UCSD-AML1 (cell line): ENCODE data around the gene CD99L2.
A peak's percentile ranks its signal among the peaks of the same experiment; 100 is the strongest.
"Not testable (repeated sequence)": the region's sequence is repeated elsewhere in the genome, so short reads cannot be mapped to it uniquely, and the experiment has no call there.

Source experiments
- DNase-seq: peaks from one replicate; lab custom pipeline; 2025; ENCODE audit not compliant: unreplicated experiment; lab: John Stamatoyannopoulos, UW

The CD99L2 gene

GRCh38 chrX:150897421-150898320 lies 797 bp downstream of the CD99L2 start:
- DNase-seq: peak; percentile 22

- DNase-seq: no peak
These were observed 1.8 kb downstream of the CD99L2 start for GRCh38 chrX:150896632-150897031.

- no peak for DNase-seq
These were observed 4.5 kb downstream of the CD99L2 start for GRCh38 chrX:150893936-150894335.

- no peak for DNase-seq
These were observed 9.3 kb downstream of the CD99L2 start for GRCh38 chrX:150889131-150889530.

- DNase-seq: no peak
These were observed 10.5 kb downstream of the CD99L2 start for GRCh38 chrX:150887906-150888465.

- DNase-seq: not testable (repeated sequence)
These were observed 11.2 kb downstream of the CD99L2 start for GRCh38 chrX:150887268-150887667.

- DNase-seq: no peak
These were observed 12.1 kb downstream of the CD99L2 start for GRCh38 chrX:150886381-150886780.

GRCh38 chrX:150880808-150881165 lies 17.7 kb downstream of the CD99L2 start:
- DNase-seq: no peak

GRCh38 chrX:150879855-150880807 lies 18.3 kb downstream of the CD99L2 start:
- DNase-seq: no peak

GRCh38 chrX:150875621-150876020 lies 22.8 kb downstream of the CD99L2 start:
- not testable (repeated sequence) for DNase-seq

GRCh38 chrX:150874448-150874847 lies 24.0 kb downstream of the CD99L2 start:
- no peak for DNase-seq

GRCh38 chrX:150873616-150874015 lies 24.9 kb downstream of the CD99L2 start:
- DNase-seq: no peak

- no peak for DNase-seq
These were observed 25.6 kb downstream of the CD99L2 start for GRCh38 chrX:150872773-150873336.

GRCh38 chrX:150871341-150871811 lies 27.1 kb downstream of the CD99L2 start:
- DNase-seq: no peak

- DNase-seq: no peak
These were observed 27.8 kb downstream of the CD99L2 start for GRCh38 chrX:150870487-150871340.

GRCh38 chrX:150870029-150870428 lies 28.4 kb downstream of the CD99L2 start:
- no peak for DNase-seq

- no peak for DNase-seq
These were observed 29.0 kb downstream of the CD99L2 start for GRCh38 chrX:150869450-150869849.

GRCh38 chrX:150868625-150869024 lies 29.8 kb downstream of the CD99L2 start:
- no peak for DNase-seq

GRCh38 chrX:150864127-150864526 lies 34.3 kb downstream of the CD99L2 start:
- DNase-seq: no peak

GRCh38 chrX:150863191-150863590 lies 35.3 kb downstream of the CD99L2 start:
- DNase-seq: no peak
